DMS153 (cell line): ENCODE measurements around the gene MCTP1.
"Not testable (repeated sequence)": the region's sequence is repeated elsewhere in the genome, so short reads cannot be mapped to it uniquely, and the experiment has no call there.

Source experiments
- DNase-seq: peaks from one replicate; lab custom pipeline; 2025; lab: John Stamatoyannopoulos, UW

MCTP1 gene

DNA sequence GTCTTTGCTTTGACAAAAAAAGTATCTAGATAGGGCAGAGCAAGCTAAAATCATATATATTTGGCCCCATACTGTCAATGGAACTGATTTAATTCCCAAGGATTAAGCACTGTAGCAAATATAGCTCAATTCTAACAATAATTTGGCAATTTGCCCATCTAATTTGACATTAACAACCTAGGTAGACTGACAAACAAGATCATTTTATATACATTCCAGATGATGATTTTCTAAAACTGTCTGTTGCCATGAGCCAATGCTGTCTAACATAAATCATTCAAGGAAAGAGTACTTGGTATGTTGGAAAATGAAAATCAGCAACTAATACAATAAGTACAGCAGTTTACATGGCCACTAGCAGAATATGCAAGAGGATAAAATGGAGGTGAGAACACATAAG lies 32.1 kb downstream of the MCTP1 start:
- DNase-seq: no peak

GRCh38 chr5:95251185-95251584 lies 33.7 kb downstream of the MCTP1 start:
- DNase-seq: no peak

GRCh38 chr5:95244479-95244878 lies 40.4 kb downstream of the MCTP1 start:
- peak; percentile 29 for DNase-seq

DNA sequence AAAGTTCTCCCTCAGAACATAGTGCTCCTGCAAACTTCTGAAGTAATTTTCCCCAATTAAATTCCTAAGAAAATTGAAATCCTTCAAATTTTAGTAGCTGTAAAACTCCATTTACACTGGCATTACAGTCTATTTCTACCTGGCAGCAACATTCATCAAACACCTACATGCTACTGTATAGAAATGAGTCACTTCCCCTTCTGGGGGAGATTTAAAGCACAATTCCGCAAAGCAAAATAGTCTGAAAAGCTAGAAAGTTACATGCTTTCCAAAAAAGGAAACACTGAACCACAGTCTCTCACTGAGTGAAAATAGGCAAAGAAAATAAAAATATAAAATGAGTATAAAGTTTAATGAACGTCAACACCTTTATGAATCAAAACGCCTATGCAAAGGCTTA lies 43.3 kb downstream of the MCTP1 start:
- DNase-seq: no peak

DNA sequence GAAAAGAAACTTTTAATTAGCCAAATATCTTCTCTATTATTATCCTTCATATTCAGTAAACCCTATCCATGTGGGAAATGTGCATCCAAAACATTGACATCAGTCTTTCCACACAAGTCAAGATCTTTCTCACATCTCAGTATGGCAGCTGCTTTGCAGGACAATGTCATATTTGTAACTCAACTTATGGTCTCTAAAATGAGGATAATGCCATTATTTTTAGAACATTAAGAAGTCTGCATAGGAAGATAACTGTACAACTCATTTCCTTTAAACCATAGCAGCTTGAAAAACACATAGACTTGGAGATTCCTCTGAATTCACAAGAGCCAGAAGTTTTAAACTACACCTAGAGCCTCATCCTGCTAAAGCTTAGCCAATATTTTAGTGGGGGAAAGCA lies 43.7 kb downstream of the MCTP1 start:
- no peak for DNase-seq

DNA sequence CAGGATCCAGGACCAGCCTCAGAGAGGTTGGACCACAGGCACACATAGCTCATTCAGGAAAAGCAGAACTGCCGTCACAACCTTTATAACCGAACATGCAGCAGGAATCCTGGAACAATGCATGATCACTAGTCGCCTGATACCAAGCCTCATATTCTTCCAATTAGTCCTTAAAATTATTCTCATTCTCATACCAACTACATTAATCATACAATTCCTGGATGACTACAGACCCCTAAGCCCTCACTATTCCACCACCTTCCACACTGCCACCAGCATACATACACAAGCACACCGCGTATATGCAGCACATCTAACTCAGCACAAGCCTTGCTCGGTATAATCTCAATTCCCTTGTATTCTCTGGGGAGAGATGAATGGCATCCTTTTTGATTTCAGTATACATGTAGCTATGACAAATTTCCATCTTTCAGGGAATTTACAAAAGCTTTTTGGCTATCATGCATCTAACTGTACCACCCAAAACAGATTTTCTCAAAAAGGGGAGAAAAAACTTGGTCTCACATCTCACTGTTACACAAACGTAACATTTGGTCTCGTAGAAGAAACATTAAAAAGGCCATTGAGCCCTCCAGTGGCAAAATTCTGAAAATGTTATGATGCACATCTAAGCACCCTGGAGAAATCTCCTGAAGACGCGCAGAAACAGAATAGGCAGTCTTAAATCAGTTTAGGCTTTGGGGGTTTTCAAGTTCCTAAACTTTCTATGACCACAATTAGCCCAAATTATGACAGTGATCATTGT lies 46.2 kb downstream of the MCTP1 start:
- DNase-seq: no peak

DNA sequence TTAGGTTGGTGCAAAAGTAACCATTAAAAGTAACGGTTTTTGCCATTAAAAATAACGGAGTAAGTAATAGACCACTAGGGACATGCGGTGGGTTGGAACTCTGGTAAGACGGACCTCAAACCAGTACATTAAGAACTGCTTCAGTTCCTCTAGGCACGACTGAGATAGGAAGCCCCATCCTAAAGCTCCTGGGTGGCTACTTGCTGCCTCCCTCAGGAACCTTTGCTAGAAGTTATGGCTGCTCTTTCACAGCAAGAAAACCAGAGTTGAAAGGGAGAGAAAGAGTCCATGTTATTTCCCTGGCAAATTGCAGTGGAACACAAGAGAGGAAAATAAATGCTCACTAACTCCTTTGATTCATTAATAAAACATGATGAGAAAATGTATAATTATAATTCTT lies 47.6 kb downstream of the MCTP1 start:
- no peak for DNase-seq

- DNase-seq: no peak
Measured at GRCh38 chr5:95235439-95235982, 49.4 kb downstream of the MCTP1 start.

DNA sequence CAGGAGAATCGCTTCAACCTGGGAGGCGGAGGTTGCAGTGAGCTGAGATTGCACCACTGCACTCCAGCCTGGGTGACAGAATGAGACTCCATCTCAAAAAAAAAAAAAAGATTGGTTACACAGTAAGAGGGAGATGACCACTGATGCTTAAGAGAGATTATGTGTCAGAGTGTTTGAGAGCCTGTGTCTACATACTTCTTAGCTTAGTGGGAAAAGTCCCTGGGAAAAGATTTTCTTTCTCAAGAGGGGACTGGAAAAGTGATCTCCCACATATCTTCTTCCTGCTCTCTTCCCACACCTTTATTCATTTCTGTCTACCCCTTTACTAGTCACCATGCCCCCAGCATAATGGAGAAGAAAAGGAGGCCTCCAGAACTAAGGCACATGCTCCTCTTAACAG lies 55.2 kb downstream of the MCTP1 start:
- DNase-seq: no peak

DNA sequence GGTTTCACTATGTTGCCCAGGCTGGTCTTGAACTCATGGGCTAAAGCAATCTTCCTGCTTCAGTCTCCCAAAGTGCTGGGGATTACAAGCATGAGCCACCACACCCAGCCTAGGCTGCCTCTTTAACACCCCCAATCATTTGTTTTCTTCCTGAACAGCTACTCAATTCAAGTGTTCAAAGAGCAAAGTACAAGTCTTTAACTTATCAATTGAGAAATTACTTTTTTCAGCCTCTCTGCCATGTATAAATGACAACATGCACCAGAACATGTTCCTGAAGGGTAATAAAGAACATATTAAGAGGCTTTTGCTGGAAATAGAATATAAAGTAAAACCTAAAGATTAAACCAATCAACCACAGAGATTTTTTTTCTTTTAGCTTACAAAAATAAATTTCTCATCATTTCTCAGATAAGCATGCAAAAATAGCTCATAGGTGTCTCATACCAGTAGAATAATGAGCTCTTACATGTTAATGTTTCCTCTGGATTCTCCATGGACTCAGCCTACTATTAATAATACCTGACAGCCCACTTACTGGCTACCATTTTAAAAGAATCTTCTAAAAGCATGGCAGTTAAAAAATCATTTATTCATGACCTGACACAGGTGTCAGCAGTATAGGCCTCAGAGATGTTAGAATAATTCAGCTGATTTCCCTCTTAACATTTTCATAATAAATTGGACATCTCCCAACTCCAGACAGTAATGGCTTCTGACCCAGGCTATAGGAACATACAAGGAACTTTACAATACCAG lies 60.0 kb downstream of the MCTP1 start:
- no peak for DNase-seq

DNA sequence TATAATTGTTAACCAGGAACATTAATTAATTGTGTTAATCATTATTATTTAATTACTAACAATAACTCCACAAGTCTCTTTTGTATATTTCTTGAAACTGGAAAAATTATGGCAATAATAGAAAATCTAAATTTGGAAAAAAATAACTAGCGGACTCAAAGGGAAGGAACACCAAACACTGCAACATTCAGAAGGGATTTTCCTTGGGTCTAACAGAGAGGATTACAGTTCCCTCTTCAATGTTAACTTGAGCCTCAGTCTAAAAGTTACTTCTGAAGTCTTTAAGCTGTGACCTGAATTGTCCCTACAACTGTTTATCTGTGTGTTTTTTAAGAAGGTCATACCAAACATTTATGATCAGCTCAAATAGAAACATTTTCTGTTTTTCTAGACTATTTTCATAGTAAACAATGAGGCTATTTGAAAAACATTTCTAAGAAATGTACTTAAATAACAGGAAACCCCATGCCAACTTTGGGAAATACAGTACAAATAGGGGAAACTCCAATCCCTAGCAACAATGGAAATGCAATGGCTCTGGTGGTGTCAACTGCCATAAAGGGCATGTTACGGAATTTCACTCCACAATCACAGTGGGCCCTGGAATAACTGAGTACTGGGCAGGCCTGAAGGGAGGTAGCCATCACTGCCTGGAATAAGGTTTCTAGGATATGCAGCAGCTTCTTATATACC lies 61.2 kb downstream of the MCTP1 start:
- DNase-seq: no peak

DNA sequence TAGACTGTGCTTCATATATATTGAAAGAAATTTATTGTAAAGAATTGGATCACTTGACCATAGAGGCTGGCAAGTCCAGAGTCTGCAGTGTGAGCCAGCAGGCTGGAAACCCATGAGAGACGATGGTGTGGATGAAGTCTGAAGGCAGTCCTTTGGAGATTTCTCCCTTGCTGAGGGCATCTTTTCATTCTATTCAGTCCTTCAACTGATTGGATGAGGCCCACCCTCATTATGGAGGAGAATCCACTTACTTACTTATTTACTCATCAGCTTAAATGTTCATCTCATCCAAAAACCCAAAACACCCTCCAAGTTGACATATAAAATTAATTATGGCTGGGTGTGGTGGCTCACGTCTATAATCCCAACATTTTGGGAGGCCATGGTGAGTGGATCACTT lies 62.1 kb downstream of the MCTP1 start:
- no peak for DNase-seq

DNA sequence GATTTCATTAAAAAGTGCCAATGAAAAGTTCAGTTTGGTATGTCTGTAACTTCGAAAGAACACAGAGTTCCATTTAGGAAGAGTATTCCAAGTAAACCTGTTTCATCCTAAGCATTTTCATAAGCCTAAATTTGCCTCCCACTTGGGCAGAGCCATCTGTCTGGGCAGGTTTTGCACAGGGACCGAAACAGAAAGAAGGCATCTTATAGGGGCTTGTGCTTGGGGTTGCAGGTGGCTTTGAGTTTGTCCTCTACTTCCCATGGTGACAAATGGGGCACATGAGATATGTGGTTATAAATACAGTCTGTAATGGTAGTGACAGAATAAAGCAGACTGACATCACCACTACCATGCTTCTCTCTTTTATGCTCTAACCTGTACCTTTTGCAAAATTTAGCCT lies 63.7 kb downstream of the MCTP1 start:
- DNase-seq: no peak

DNA sequence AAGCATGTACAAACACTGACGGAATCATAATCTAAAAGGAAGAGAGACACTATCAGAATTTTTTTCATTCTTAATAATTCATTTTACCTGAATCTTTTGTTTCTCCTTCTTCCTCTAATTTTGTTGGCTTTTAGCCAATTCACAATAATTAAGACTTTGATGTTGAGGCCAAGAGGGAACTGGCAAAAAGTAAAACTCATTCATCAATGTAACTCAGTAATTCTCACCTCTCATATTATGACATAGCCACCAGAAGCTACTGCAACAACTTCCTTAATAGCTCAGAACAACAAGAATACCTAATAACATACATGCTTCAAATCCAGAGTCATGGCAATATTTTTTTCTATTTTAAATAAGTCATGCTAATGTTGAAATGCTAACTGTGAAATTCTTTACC lies 64.5 kb downstream of the MCTP1 start:
- DNase-seq: no peak

- DNase-seq: no peak
Measured at GRCh38 chr5:95219411-95219810, 65.5 kb downstream of the MCTP1 start.

DNA sequence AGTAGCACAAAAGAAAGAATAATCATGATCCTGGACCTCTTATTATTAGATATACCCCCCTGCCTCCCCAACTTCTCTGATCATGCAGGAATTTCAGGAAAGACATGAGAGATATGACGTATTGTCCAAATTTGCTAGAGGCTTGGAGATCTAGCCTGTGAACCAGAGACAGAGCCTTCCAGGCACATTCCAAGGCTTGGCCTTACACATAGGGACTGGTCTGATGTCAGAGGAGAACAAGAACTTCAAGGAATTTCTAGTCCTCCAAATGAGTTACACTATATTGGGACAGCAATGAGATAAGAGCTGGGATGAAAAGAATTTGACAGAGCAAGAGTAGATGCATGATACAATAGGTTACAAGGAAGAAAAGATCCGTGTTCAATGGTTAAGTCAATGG lies 67.0 kb downstream of the MCTP1 start:
- no peak for DNase-seq

- DNase-seq: no peak
Measured at GRCh38 chr5:95217351-95217750, 67.5 kb downstream of the MCTP1 start.

DNA sequence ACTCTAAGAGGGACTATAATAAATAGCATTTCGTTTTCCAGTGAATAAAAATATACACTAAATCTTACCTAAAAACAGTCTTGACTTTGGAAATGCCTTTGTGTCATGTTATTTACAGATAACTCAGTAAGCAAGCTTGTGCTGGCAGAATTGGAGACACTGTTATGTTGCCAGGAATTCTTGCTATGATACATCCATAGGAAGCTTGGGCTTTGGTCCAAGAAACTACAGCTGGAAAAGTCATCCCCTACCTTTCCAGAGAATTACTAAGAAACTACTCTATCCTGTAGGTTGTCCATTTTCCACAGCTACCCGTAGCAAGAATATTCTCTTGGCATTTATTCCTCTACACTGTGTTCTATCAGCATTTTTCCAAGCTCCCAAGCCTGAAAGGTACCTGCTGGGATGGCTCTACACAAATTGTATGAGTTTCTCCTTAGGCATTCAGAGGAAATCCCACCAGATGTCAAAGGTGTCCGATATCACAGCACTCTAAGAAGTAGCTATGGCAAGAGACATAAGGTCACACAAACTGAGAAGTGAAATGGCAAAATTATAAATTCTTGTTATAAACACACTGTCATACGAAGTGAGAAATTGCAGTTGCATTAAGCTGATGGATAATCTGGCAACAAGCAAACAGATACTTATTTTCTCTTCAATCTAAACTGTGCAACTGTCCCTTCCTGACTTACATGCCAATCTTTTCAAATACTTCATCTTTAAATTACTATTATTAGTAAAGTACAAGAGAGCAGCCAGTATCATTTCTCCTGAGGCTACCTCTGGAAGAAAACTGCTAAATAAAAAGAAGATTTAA lies 68.5 kb downstream of the MCTP1 start:
- DNase-seq: no peak

DNA sequence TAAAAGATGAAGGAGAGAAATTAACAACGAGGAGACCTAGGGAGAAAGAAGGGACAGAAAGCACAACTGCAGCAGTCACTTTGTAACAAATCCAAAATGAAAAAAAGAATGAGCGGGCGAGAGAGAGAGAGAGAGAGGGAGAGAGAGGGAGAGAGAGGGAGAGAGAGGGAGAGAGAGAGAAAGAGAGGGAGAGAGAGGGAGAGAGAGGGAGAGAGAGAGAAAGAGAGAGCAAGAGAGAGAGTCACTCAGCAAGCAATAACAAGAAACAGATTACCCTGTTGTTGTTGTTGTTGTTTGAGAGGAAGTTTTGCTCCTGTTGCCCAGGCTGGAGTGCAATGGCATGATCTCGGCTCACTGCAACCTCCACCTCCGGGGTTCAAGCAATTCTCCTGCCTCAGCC lies 77.1 kb downstream of the MCTP1 start:
- not testable (repeated sequence) for DNase-seq

- DNase-seq: no peak
Measured at GRCh38 chr5:95194856-95195255, 90.0 kb downstream of the MCTP1 start.

DNA sequence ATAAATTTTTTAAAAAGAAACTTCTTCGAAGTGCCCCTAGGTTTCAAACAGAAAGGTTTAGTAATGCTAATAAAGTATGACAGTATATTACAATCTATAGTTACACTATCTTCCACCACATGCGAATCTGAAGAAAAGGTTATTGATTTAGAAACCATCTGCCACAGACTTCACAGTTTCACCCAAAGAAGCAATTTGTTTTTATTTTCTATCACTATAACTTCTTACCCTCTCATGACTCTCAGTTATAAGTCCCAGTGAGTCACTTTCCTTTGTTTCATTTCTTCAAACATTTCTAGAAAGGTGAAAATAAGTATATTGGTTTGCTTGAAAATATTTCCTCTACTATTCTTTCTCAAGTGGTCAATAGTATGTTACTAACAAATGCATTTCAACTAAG lies 93.6 kb downstream of the MCTP1 start:
- DNase-seq: no peak

GRCh38 chr5:95184924-95185323 lies 100.0 kb downstream of the MCTP1 start:
- no peak for DNase-seq
